Stomach (tissue), 9 donors: ENCODE measurements around the gene FARS2. TPM values are rescaled to one million over a fixed set of nuclear protein-coding genes. Genes with fewer than 3 reads are reported as not detected.

ENCODE experiments used
- DNase-seq, 2 donors: peaks; one replicate each; pipeline versions ENCODE4 v3.0.0 to v3.0.0-alpha.2; 2013 to 2019
- H3K27ac ChIP-seq, 5 donors: fragments of 200-600 bp in 4 of 5; sonication (generic) in 4 of 5; one replicate each; pipeline ENCODE4 v1.5.1; 2013 to 2019; ENCODE audit warnings: mild to moderate bottlenecking in 1 of 5, moderate library complexity in 1 of 5
- H3K27me3 ChIP-seq, 3 donors: fragments of 200-600 bp; sonication (generic); one replicate each; pipeline ENCODE4 v1.5.1; 2017 to 2019; ENCODE audit warnings: mixed run types in 1 of 3
- H3K36me3 ChIP-seq, 4 donors: fragments of 200-600 bp; sonication (generic); 1 replicate in 3 of 4; 2 replicates in 1 of 4; pipeline ENCODE4 v1.5.1; 2016 to 2019
- H3K4me1 ChIP-seq, 4 donors: fragments of 200-600 bp; sonication (generic); one replicate each; pipeline ENCODE4 v1.5.1; 2016 to 2019
- H3K4me3 ChIP-seq, 4 donors: fragments of 200-600 bp; sonication (generic) in 3 of 4; one replicate each; pipeline ENCODE4 v1.5.1; 2016 to 2019; ENCODE audit warnings: mild to moderate bottlenecking in 1 of 4
- H3K9me3 ChIP-seq, 4 donors: fragments of 200-600 bp; sonication (generic); one replicate each; pipeline ENCODE4 v1.5.1; 2016 to 2019
- EP300 ChIP-seq: sonication (generic); formaldehyde crosslinking; IDR thresholded peaks from one replicate; pipeline ENCODE4 v1.6.1; 2017; ENCODE audit warnings: antibody characterized with exemption
- POLR2A ChIP-seq, 4 donors: fragments of 450-650 bp; IDR thresholded peaks; one replicate each; pipeline ENCODE4 v1.6.1; 2016; ENCODE audit warnings: antibody characterized with exemption in 4 of 4, control low read depth in 2 of 4, mild to moderate bottlenecking in 1 of 4, moderate library complexity in 1 of 4
- POLR2AphosphoS5 ChIP-seq, 3 donors: sonication (generic); formaldehyde crosslinking; IDR thresholded peaks; one replicate each; pipeline ENCODE4 v1.6.1; 2016; ENCODE audit warnings: antibody characterized with exemption in 3 of 3
- WGBS, 5 donors: extraction: QIAGEN DNeasy Blood & Tissue Kit in 3 of 5; methylation state at CpG; one replicate each; pipeline versions ENCODE4 v1.1.5 to v1.1.7; 2013 to 2018; 5-methylcytosine and 5-hydroxymethylcytosine counted together
- intact Hi-C: fragments of 100-400 bp; cut with DNase I; formaldehyde crosslinking; loops from one replicate; pipeline ENCODE4 v1.15.1; 2023; ENCODE audit warnings: low total_unique reads
- polyA plus RNA-seq, 3 donors: library from polyadenylated mRNA; stranded (reverse); fragments of 200-250 nt; gene quantifications; one replicate each; pipeline ENCODE4 v1.2.3, GENCODE V29; 2013
- total RNA-seq, 5 donors: library from RNA; depleted of rRNA; stranded (reverse); fragments of >200 nt; gene quantifications; one replicate each; pipeline versions ENCODE4 v1.1.0 to v1.2.3, GENCODE V29; 2014 to 2016
- TF ChIP-seq, protein P1 (sequence below), 7 experiments: fragments of 450-650 bp in 4 of 7; fragments of 200-600 bp in 3 of 7; sonication (generic) in 3 of 7; IDR thresholded peaks; one replicate each; pipeline ENCODE4 v1.5.1; 2016 to 2019; ENCODE audit warnings: antibody characterized with exemption in 7 of 7, control low read depth in 2 of 7, mild to moderate bottlenecking in 1 of 7
- donor health status: healthy with polysubstance abuse.
- donor health status: Bipolar disorder and iron deficiency.
- donor health status: healthy.

FARS2 gene
- total and polyA plus RNA-seq, 8 donors: 3.8 to 47.8 (median 15.9) TPM

DNA sequence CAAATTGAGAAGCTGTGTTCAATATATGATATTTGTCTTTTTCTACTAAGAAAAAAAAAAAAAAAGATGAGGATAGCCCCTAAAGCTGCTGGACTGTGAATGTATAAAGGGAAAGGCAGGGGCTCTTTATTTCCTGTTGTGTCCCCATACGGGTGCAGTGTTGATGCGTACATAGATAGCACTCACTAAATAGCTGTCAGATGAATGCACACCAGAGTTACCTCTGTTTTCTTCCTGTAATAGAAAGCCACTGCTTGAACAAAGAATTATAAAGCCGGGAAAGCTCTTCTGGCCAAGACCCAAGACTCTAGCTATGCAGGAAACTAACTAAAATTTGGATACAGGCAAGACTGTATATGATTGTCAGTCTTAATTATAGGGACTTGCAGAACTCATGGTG is 260.0 kb downstream of the FARS2 start:
- Histone ChIP-seq H3K27ac (no peak overlapping the region), H3K27me3 (no peaks in the 10 kb centered on the region), H3K4me3 (no peak overlapping the region), H3K4me1 (peaks cover 0 to 4% (median 0%) of the 10 kb centered on the region in 4 donors), H3K9me3 (no peaks in the 10 kb centered on the region), H3K36me3 (no peaks in the 10 kb centered on the region)
- TF ChIP-seq POLR2AphosphoS5 (IDR thresholded peaks at IDR 0.05): no peak
- no peak for TF ChIP-seq EP300
- TF ChIP-seq, protein P1, sequence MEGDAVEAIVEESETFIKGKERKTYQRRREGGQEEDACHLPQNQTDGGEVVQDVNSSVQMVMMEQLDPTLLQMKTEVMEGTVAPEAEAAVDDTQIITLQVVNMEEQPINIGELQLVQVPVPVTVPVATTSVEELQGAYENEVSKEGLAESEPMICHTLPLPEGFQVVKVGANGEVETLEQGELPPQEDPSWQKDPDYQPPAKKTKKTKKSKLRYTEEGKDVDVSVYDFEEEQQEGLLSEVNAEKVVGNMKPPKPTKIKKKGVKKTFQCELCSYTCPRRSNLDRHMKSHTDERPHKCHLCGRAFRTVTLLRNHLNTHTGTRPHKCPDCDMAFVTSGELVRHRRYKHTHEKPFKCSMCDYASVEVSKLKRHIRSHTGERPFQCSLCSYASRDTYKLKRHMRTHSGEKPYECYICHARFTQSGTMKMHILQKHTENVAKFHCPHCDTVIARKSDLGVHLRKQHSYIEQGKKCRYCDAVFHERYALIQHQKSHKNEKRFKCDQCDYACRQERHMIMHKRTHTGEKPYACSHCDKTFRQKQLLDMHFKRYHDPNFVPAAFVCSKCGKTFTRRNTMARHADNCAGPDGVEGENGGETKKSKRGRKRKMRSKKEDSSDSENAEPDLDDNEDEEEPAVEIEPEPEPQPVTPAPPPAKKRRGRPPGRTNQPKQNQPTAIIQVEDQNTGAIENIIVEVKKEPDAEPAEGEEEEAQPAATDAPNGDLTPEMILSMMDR (IDR thresholded peaks at IDR 0.05): no peak
- no peak for TF ChIP-seq POLR2A (IDR thresholded peaks at IDR 0.05)
- DNase-seq: no peak
- intact Hi-C loops: no loop called here
- 66 to 75% (median 69%) methylated on average over 3 of the region's 3 CpGs for WGBS, 5 donors

DNA sequence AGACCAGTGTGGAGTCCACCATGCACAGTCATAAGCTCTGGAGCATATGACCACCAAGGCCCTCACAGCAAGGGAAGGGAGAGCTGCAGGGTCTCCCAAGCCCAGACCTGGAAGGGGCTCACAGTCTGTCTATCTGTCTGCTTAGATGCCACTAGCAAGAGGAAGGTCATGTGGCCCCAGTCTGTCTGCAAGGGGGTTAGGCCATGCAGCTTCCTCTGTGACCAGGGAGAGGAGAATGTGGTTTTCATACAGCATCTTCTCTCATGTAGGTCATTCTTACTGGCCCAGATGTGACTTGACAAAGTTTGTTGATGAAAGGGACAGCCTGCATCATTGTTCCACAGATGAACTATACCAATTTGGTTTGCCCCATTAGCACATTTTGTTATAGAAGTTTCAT is 260.8 kb downstream of the FARS2 start:
- Histone ChIP-seq H3K36me3 (no peaks in the 10 kb centered on the region), H3K4me3 (no peak overlapping the region), H3K27ac (no peak overlapping the region), H3K9me3 (no peaks in the 10 kb centered on the region), H3K4me1 (peaks cover 0 to 4% (median 0%) of the 10 kb centered on the region in 4 donors), H3K27me3 (no peaks in the 10 kb centered on the region)
- TF ChIP-seq, protein P1 (IDR thresholded peaks at IDR 0.05): no peak
- TF ChIP-seq POLR2AphosphoS5 (IDR thresholded peaks at IDR 0.05): no peak
- TF ChIP-seq EP300: no peak
- no peak for TF ChIP-seq POLR2A (IDR thresholded peaks at IDR 0.05)
- intact Hi-C loops: no loop called here
- no peak for DNase-seq

DNA sequence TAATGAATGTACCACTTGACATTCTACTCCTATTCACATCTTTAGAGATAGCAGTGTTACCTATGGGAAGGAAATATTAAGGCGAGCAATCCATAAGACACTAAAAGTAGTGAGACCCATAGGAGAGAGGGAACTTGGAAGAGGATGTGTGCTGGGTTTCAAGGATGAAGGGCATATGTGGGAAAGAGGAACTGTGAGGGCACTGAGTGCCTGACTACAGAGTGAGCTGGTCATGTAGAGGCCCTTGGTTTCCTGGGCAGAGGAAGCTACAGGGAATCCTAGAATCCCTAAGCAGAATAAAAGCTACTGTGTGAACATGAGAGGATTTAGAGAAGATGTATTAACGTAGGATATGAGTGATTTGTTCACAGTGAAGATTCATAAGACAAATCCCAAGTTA is 262.8 kb downstream of the FARS2 start:
- no peak overlapping the region for H3K4me3 ChIP-seq
- DNase-seq: no peak
- H3K36me3 ChIP-seq: no peaks in the 10 kb centered on the region
- no peaks in the 10 kb centered on the region for H3K9me3 ChIP-seq
- H3K4me1 ChIP-seq: peaks cover 0 to 4% (median 0%) of the 10 kb centered on the region in 4 donors
- 90 to 100% (median 94%) methylated on average over 2 of the region's 2 CpGs for WGBS, 5 donors
- no peak overlapping the region for H3K27ac ChIP-seq
- intact Hi-C loops: no loop called here
- H3K27me3 ChIP-seq: no peaks in the 10 kb centered on the region
- TF ChIP-seq POLR2A (IDR thresholded peaks at IDR 0.05) (no peak), POLR2AphosphoS5 (IDR thresholded peaks at IDR 0.05) (no peak), EP300 (no peak)
- TF ChIP-seq, protein P1 (IDR thresholded peaks at IDR 0.05): no peak

DNA sequence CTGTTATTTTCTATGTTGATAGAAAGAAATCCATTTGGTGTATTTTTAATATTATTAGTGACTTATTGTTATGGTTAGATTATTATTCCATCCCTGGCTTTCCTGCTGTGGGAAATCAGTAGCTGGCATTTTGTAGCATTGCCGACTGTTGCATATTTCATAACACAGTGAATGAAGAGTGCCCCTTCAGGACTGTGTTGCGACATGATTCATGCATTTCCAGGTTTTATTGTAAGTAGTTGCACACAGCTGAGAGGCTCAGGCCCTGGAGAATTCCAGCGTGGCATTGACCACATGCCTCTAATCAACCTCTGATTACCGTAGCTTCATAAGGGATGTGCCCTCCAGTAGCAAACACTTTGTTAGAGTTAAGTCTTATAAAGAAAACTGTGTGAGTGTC is 263.9 kb downstream of the FARS2 start:
- no peak overlapping the region for H3K4me3 ChIP-seq
- TF ChIP-seq POLR2A (IDR thresholded peaks at IDR 0.05) (no peak), POLR2AphosphoS5 (IDR thresholded peaks at IDR 0.05) (no peak), EP300 (no peak)
- TF ChIP-seq, protein P1 (IDR thresholded peaks at IDR 0.05): no peak
- intact Hi-C loops: no loop called here

More for the DNA sequence above, 263.9 kb downstream of the FARS2 start:
- peaks cover 0 to 4% (median 0%) of the 10 kb centered on the region in 4 donors for H3K4me1 ChIP-seq
- no peaks in the 10 kb centered on the region for H3K27me3 ChIP-seq
- no peak overlapping the region for H3K27ac ChIP-seq
- no peaks in the 10 kb centered on the region for H3K9me3 ChIP-seq
- DNase-seq: no peak
- H3K36me3 ChIP-seq: no peaks in the 10 kb centered on the region
- WGBS, 5 donors: 87 to 95% (median 89%) methylated on average over 4 of the region's 4 CpGs
